Type B pancreatic cell (in vitro differentiated cells): Measurements from ENCODE around the gene SUCLG2. TPM values are rescaled to one million over a fixed set of nuclear protein-coding genes. Genes with fewer than 3 reads are reported as not detected.

Source experiments
- DNase-seq: peaks from one replicate; pipeline ENCODE4 v3.0.0; 2021; ENCODE audit warnings: mixed read lengths; ENCODE audit not compliant: unreplicated experiment; ENCODE audit errors: extremely low spot score
- H3K27ac Mint-ChIP-seq: 2 replicates; pipeline ENCODE4 v1.8.0; 2021; ENCODE audit warnings: mild to moderate bottlenecking, mixed read lengths
- H3K27me3 Mint-ChIP-seq: 2 replicates; pipeline ENCODE4 v1.8.0; 2021; ENCODE audit warnings: mixed read lengths
- H3K36me3 Mint-ChIP-seq: 2 replicates; pipeline ENCODE4 v1.8.0; 2021; ENCODE audit warnings: mixed read lengths
- H3K4me1 Mint-ChIP-seq: one replicate; pipeline ENCODE4 v1.8.0; 2021; ENCODE audit warnings: mixed read lengths; ENCODE audit not compliant: unreplicated experiment
- H3K4me3 Mint-ChIP-seq: 2 replicates; pipeline ENCODE4 v1.8.0; 2021; ENCODE audit warnings: mild to moderate bottlenecking, mixed read lengths
- H3K9me3 Mint-ChIP-seq: 2 replicates; pipeline ENCODE4 v1.8.0; 2021; ENCODE audit warnings: mixed read lengths
- CTCF ChIP-seq: fragments of 200-600 bp; sonication (generic); conservative IDR thresholded peaks from 2 replicates; pipeline ENCODE4 v1.5.0; 2021; ENCODE audit warnings: antibody characterized with exemption, mild to moderate bottlenecking
- total RNA-seq: library from RNA; stranded (reverse); gene quantifications from 2 replicates; pipeline ENCODE4 v1.2.1, GENCODE V29; 2021; ENCODE audit warnings: low replicate concordance

SUCLG2 gene
- total RNA-seq, 1 donor from 2014 or later, result 42.8 TPM

- DNase-seq, result no peak
- Mint-ChIP-seq H3K27me3 (no peaks in the 10 kb centered on the region), H3K36me3 (peaks cover under 1% of the 10 kb centered on the region), H3K27ac (no peak overlapping the region), H3K4me3 (no peak overlapping the region), H3K9me3 (peaks cover 5% of the 10 kb centered on the region), H3K4me1 (no peaks in the 10 kb centered on the region)
- TF ChIP-seq CTCF, result no peak
Measured at GRCh38 chr3:67486883-67487282, 167.5 kb downstream of the SUCLG2 start.

DNA sequence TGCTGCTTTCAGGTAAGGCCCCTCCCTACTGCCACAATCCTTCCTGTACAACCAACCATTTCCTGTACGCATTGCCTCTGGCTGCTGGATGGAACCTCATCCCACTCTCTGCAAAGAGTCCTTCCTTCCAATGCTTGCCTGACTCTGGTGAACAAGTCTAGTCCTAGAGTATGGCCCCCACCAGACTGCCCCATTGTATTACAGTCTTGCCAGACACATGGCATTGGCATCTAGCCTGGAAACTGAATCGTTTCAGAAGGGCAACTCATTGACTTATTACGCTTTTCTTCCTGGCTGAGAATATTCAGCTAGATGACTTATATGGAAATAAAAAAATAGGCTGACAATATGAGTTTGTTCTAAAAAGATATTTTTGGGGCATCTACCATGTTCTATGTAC lies 170.3 kb downstream of the SUCLG2 start:
- Mint-ChIP-seq H3K4me1 (no peaks in the 10 kb centered on the region), H3K36me3 (no peaks in the 10 kb centered on the region), H3K9me3 (peaks cover 5% of the 10 kb centered on the region), H3K4me3 (no peak overlapping the region), H3K27ac (no peak overlapping the region), H3K27me3 (no peaks in the 10 kb centered on the region)
- no peak for TF ChIP-seq CTCF
- no peak for DNase-seq

- no peak overlapping the region for H3K4me3 Mint-ChIP-seq
- no peak overlapping the region for H3K27ac Mint-ChIP-seq
- H3K4me1 Mint-ChIP-seq, result no peaks in the 10 kb centered on the region
- peaks cover 5% of the 10 kb centered on the region for H3K9me3 Mint-ChIP-seq
- TF ChIP-seq CTCF, result no peak
- no peak for DNase-seq
- H3K36me3 Mint-ChIP-seq, result no peaks in the 10 kb centered on the region
- no peaks in the 10 kb centered on the region for H3K27me3 Mint-ChIP-seq
Measured at GRCh38 chr3:67481126-67481525, 173.3 kb downstream of the SUCLG2 start.

- peaks cover 5% of the 10 kb centered on the region for H3K9me3 Mint-ChIP-seq
- H3K27ac Mint-ChIP-seq, result no peak overlapping the region
- no peaks in the 10 kb centered on the region for H3K4me1 Mint-ChIP-seq
- no peak overlapping the region for H3K4me3 Mint-ChIP-seq
- H3K27me3 Mint-ChIP-seq, result no peaks in the 10 kb centered on the region
- TF ChIP-seq CTCF, result no peak
- peaks cover 13% of the 10 kb centered on the region for H3K36me3 Mint-ChIP-seq
- no peak for DNase-seq
Measured at GRCh38 chr3:67478423-67478822, 176.0 kb downstream of the SUCLG2 start.

GRCh38 chr3:67474311-67474710 lies 180.1 kb downstream of the SUCLG2 start:
- no peaks in the 10 kb centered on the region for H3K27me3 Mint-ChIP-seq
- no peak overlapping the region for H3K27ac Mint-ChIP-seq
- no peak overlapping the region for H3K4me3 Mint-ChIP-seq
- no peaks in the 10 kb centered on the region for H3K9me3 Mint-ChIP-seq
- TF ChIP-seq CTCF, result no peak
- no peak for DNase-seq
- H3K4me1 Mint-ChIP-seq, result no peaks in the 10 kb centered on the region
- peaks cover 14% of the 10 kb centered on the region for H3K36me3 Mint-ChIP-seq

GRCh38 chr3:67472674-67473201 lies 181.7 kb downstream of the SUCLG2 start:
- no peak for TF ChIP-seq CTCF
- H3K4me3 Mint-ChIP-seq, result no peak overlapping the region
- no peak for DNase-seq
- no peaks in the 10 kb centered on the region for H3K9me3 Mint-ChIP-seq
- H3K27ac Mint-ChIP-seq, result no peak overlapping the region
- H3K36me3 Mint-ChIP-seq, result peaks cover 14% of the 10 kb centered on the region
- no peaks in the 10 kb centered on the region for H3K4me1 Mint-ChIP-seq
- no peaks in the 10 kb centered on the region for H3K27me3 Mint-ChIP-seq
